Kidney (tissue), 14 donors: ENCODE data around the gene PPP4R2. TPM values are rescaled to one million over a fixed set of nuclear protein-coding genes. Genes with fewer than 3 reads are reported as not detected.

Experiments used
- DNase-seq, 5 donors: peaks; one replicate each; pipeline ENCODE4 v3.0.0-alpha.2; 2013 to 2020
- FAIRE-seq: peaks from 2 replicates; lab custom pipeline; 2012; peaks lifted over from hg19 to GRCh38; lab: Jason Lieb, UNC
- H3K27ac ChIP-seq, 2 donors: one replicate each; pipeline ENCODE4 v1.7.0; 2013; ENCODE audit warnings: low read depth in 2 of 2, low read length in 2 of 2, inconsistent platforms in 1 of 2
- H3K27me3 ChIP-seq: one replicate; pipeline ENCODE4 v1.7.1; 2013; ENCODE audit warnings: low read length, inconsistent platforms; ENCODE audit not compliant: control insufficient read depth, insufficient read depth
- H3K36me3 ChIP-seq, 3 donors: one replicate each; pipeline versions ENCODE4 v1.7.0 to v1.7.1; 2013; ENCODE audit warnings: low read length in 3 of 3, control low read depth in 1 of 3, inconsistent platforms in 1 of 3; ENCODE audit not compliant: insufficient read depth in 3 of 3, control insufficient read depth in 2 of 3
- H3K4me1 ChIP-seq, 3 donors: one replicate each; pipeline versions ENCODE4 v1.7.0 to v1.7.1; 2013; ENCODE audit warnings: low read length in 3 of 3, inconsistent platforms in 1 of 3, low read depth in 1 of 3; ENCODE audit not compliant: control insufficient read depth in 2 of 3, insufficient read depth in 2 of 3
- H3K4me3 ChIP-seq, 3 donors: one replicate each; pipeline versions ENCODE4 v1.7.0 to v1.8.1; 2013; ENCODE audit warnings: low read length in 3 of 3, control low read depth in 1 of 3, inconsistent platforms in 1 of 3
- H3K9ac ChIP-seq, 3 donors: one replicate each; pipeline versions ENCODE4 v1.7.0 to v1.7.1; 2013; ENCODE audit warnings: low read length in 3 of 3, control low read depth in 1 of 3, inconsistent platforms in 1 of 3
- H3K9me3 ChIP-seq, 3 donors: one replicate each; pipeline versions ENCODE4 v1.7.0 to v1.7.1; 2013; ENCODE audit warnings: low read length in 3 of 3, control low read depth in 1 of 3, inconsistent platforms in 1 of 3; ENCODE audit not compliant: control insufficient read depth in 2 of 3, insufficient read depth in 1 of 3
- CTCF ChIP-seq: IDR thresholded peaks from 3 replicates; pipeline ENCODE4 v1.5.1; 2012; ENCODE audit warnings: mild to moderate bottlenecking, moderate library complexity, borderline replicate concordance; ENCODE audit not compliant: insufficient read depth; ENCODE audit errors: extremely low read depth
- intact Hi-C: fragments of 100-400 bp; cut with DNase I; formaldehyde crosslinking; loops from one replicate; pipeline ENCODE4 v1.11.1; 2022
- polyA plus RNA-seq: library from polyadenylated mRNA; stranded (reverse); fragments of 350-450 nt; fragmentation: Illumina TruSeq; extraction: RNeasy Lipid Tissue Mini Kit (QIAGEN cat#74804); gene quantifications from one replicate; pipeline ENCODE4 v1.2.3, GENCODE V29; 2014; ENCODE audit warnings: low read depth, low replicate concordance; ENCODE audit not compliant: insufficient read depth
- total RNA-seq: library from RNA; stranded (reverse); fragmentation: NEBNext Ultra II Directional; extraction: Animal tissue kit (Norgen Biotek cat#: 25700); gene quantifications from one replicate; pipeline ENCODE4 v1.2.1, GENCODE V29; 2021
- donor health status: control.
- donor health status: control.
- donor health status: control.
- donor health status: control.
- donor health status: control.
- donor health status: DM: yes; HTN: yes; CAD: no.
- donor health status: Normal renal cell carcinoma (clear cell type).

The PPP4R2 gene
- total and polyA plus RNA-seq, 2 donors from 2014 or later = 14.5 to 72.0 TPM

GRCh38 chr3:72960812-72961518, 35.6 kb upstream of the PPP4R2 start:
- H3K4me3 ChIP-seq = no peak overlapping the region
- no peak overlapping the region for H3K27ac ChIP-seq
- no peaks in the 10 kb centered on the region for H3K27me3 ChIP-seq
- intact Hi-C loops = no loop called here
- FAIRE-seq (no peak), DNase-seq (no peak)
- H3K4me1 ChIP-seq = no peaks in the 10 kb centered on the region
- H3K36me3 ChIP-seq = no peaks in the 10 kb centered on the region
- no peaks in the 10 kb centered on the region for H3K9me3 ChIP-seq
- H3K9ac ChIP-seq = no peak overlapping the region
- TF ChIP-seq CTCF = no peak

GRCh38 chr3:72961752-72962151, 34.9 kb upstream of the PPP4R2 start:
- no peak overlapping the region for H3K27ac ChIP-seq
- no peak for TF ChIP-seq CTCF

GRCh38 chr3:72962317-72962716, 34.3 kb upstream of the PPP4R2 start:
- Histone ChIP-seq H3K9me3 (no peaks in the 10 kb centered on the region), H3K27ac (no peak overlapping the region), H3K4me1 (no peaks in the 10 kb centered on the region), H3K9ac (no peak overlapping the region), H3K27me3 (no peaks in the 10 kb centered on the region), H3K36me3 (no peaks in the 10 kb centered on the region), H3K4me3 (no peak overlapping the region)
- no peak for DNase-seq
- intact Hi-C loops = no loop called here
- no peak for TF ChIP-seq CTCF
- no peak for FAIRE-seq

More at GRCh38 chr3:72961752-72962151, 34.9 kb upstream of the PPP4R2 start:
- DNase-seq = no peak
- intact Hi-C loops = no loop called here
- no peak for FAIRE-seq
- Histone ChIP-seq H3K9me3 (no peaks in the 10 kb centered on the region), H3K4me1 (no peaks in the 10 kb centered on the region), H3K27me3 (no peaks in the 10 kb centered on the region), H3K4me3 (no peak overlapping the region), H3K9ac (no peak overlapping the region), H3K36me3 (no peaks in the 10 kb centered on the region)

- no peak overlapping the region for H3K27ac ChIP-seq
- H3K9me3 ChIP-seq = no peaks in the 10 kb centered on the region
- H3K27me3 ChIP-seq = no peaks in the 10 kb centered on the region
- no peaks in the 10 kb centered on the region for H3K4me1 ChIP-seq
- intact Hi-C loops = no loop called here
- no peak for FAIRE-seq
- no peak for TF ChIP-seq CTCF
- no peak overlapping the region for H3K9ac ChIP-seq
- H3K4me3 ChIP-seq = no peak overlapping the region
- no peak for DNase-seq
- H3K36me3 ChIP-seq = no peaks in the 10 kb centered on the region
Observed at GRCh38 chr3:72964633-72965032, 32.0 kb upstream of the PPP4R2 start.
